Lung microvascular endothelial cell (primary cell): ENCODE data around the gene ZNF532. TPM values are rescaled to one million over a fixed set of nuclear protein-coding genes. Genes with fewer than 3 reads are reported as not detected.
A peak's percentile ranks its signal among the peaks of the same experiment; 100 is the strongest.

Source experiments
- DNase-seq, 2 donors: peaks; one replicate each; pipeline versions ENCODE4 v3.0.0 to v3.0.0-alpha.2; 2010; ENCODE audit warnings: low read depth in 2 of 2
- total RNA-seq: library from RNA; depleted of rRNA; stranded (reverse); fragments of >200 nt; gene quantifications from 2 replicates; pipeline ENCODE4 v1.2.1, GENCODE V29; 2014

ZNF532 gene
- total RNA-seq, 1 donor from 2014 or later: 42.7 TPM

DNA sequence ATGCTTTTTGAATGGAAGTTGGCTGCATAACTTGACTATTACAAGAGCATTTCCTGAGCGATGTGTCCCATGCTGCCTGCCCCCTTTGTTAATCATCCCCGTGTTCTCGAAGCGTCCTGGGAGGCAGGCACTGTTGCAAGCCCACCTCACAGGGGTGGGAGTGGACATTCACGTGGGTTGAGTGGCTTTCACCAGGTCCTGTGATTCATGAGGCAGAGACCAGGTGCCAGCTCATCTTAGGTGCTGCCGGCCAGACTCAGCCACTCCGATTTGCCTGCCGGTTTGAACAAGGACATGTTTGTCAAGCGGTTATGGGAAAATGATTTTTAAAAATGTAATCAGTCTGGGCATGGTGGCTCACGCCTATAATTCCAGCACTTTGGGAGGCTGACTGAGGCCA is 112.5 kb downstream of the ZNF532 start:
- peak; percentile 10 to 39 for DNase-seq

DNA sequence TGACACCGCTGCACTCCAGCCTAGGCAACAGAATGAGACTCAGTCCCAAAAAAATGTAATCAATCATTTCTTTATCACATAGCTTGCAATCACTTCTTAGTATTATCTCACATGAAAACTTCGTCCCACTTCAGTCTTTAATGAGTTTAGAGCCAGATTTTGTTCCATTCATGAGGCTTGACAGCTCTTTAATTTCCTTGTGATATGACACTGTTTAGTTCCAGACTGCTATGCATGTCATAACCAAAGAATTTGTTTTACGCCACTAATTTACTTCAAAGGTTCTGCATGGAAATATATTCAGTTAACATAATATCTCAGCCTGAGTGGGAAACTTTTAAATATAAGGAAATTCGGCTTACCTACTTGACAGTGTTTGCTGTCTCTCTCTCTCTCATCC is 113.1 kb downstream of the ZNF532 start:
- DNase-seq: no peak

DNA sequence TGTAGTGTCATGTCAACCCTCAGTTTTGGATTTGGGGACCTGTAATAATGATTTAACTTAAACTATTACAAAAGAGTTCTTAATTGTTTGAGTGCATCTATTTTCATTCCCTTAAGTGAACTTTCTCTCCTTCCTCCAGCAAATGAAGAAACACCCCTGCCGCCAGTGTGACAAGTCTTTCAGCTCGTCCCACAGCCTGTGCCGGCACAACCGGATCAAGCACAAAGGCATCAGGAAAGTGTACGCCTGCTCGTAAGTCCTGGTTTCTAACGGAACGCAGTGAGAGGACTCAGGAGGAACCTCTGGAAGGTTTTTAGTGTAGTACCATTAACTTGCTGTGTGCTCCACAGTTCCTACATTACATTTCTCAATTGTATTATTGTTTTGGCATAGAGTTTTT is 114.2 kb downstream of the ZNF532 start:
- DNase-seq: no peak

DNA sequence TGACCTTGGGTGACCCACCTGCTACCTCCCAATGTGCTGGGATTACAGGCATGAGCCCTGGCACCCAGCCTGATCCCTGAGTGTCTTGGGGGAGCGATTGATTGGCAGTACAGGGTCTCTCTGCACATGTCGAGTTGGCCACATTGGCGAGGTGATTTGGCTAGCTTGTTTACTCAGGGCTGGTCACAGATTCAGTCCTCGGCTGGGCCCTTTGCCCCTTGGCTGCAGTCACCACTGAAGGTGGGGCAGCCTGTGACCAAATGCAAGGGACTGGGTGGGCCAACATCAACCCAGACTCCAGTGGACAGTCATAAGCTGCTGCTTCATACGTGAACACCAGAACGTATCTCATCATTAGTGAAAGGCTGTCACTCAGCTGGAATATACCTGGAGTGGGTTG is 114.9 kb downstream of the ZNF532 start:
- DNase-seq: no peak

DNA sequence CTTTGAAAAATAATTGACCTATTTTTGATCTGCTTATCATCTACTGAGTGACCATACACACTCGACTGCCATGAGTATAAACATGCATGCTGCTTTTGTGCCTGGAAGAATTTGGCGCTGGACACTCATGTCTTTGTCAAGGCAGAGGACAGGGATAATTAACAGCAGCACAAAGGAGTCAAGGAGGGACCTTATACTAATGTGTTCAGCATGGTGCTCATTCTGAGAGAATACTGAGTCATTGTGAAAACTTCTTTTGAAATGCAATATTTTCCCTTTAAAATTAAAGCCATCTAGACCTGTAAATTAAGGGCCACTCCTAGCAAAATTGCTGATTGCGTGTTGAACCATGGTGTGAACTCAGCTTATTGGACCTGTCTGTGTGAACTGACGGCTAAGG is 116.3 kb downstream of the ZNF532 start:
- DNase-seq: no peak

DNA sequence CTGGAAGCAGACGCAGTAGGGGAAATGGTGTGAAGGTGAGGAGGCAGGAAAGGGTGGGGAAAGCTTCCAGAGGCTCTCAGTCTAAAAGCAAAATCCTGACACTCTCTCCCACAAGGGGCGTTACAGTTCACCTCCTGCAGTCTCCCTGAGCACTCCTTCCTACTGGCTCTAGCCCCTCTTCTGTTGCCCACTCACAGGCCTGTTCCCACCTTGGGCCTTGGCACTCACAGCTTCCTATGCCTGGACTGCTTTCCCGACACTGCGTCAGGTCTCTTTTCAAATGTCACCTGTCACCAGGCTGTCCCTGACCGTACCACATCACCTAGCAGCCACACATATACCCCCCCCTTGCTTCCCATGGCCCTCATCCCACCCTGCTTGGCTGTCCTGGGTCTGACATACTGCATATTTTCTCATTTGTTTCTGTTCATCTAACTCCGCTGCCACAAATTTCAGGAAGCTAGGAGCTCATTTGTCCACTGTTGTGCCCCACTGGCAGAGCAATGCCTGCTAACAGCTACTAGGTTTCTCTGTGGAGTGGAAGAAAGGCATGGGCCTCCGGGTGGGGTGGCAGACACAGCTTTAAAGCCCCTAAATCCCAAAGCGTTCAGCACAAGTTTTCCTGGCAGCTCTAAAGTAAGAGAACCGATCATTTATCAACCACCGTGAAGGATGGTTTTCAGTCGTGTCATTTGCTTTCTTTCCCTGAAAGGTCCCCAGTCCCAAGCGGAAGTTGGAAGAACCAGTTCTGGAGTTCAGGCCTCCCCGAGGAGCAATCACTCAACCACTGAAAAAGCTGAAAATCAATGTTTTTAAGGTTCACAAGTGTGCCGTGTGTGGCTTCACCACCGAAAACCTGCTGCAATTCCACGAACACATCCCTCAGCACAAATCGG is 118.8 kb downstream of the ZNF532 start:
- DNase-seq: no peak

DNA sequence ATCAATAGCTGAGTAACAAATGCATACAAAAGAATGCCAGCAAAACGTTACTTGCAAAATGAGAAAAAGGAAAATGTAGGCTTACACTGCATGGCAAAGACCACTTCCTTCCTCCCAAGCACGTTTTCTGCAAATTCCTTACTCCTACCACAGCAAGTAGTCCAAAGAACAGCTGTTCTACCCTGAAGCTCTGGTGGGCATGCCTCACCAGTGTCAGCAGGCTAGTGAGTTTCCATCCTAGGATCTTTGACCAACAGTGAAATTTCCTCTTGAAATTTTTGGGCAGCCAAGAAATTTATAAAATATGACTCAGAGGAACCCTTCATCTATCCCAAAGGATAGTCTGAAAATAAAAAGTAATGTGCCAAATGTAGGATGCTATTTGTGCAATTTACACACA is 123.9 kb downstream of the ZNF532 start:
- no peak for DNase-seq

DNA sequence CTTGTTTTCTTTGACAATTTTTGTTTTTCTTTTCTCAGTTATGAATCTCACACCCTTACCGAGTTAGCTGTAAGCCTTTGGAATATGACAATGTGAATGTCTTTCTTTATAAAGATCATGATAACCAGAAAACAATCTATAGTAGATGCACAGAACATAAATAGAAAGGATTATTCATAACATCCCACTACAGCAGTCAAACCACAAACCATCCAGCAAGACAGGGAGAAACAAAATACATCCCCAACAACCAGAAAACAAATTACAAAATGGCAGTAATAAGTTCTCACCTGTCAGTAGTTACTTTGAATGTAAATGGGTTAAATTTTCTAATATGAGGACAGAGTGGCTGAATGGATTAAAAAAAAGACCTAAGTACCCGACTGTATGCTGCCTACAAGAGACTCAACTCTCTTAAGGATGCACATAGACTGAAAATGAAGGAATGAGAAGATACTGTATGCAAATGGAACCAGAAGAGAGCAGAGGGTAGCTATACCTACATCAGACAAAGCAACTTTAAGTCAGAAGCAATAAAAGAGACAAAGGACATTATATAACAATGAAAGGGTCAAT is 124.6 kb downstream of the ZNF532 start:
- DNase-seq: no peak

- no peak for DNase-seq
Measured at GRCh38 chr18:58990720-58991119, 126.0 kb downstream of the ZNF532 start.

GRCh38 chr18:58991167-58991798 is 126.6 kb downstream of the ZNF532 start:
- DNase-seq: peak; percentile 42 to 74

- DNase-seq: peak; percentile 75 to 82
Measured at GRCh38 chr18:58992301-58993231, 127.9 kb downstream of the ZNF532 start.

DNA sequence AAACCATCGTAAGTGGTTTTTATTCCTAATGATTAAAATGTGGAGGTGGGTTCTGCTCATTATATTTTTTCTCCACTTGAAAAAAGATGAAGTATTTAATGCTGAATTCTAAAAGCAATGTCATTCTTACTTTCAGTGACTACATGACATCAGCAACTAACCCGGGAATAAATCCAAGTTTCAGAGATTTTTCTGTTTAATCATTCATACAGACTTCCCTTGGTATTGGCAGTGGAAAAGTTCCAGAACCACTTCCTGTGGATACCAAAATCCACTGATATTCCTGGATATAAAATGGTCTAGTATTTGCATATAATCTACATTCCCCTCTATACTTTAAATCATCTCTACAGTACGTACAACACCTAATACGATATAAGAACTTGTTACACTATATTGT is 128.6 kb downstream of the ZNF532 start:
- DNase-seq: peak; percentile 91 to 96

DNA sequence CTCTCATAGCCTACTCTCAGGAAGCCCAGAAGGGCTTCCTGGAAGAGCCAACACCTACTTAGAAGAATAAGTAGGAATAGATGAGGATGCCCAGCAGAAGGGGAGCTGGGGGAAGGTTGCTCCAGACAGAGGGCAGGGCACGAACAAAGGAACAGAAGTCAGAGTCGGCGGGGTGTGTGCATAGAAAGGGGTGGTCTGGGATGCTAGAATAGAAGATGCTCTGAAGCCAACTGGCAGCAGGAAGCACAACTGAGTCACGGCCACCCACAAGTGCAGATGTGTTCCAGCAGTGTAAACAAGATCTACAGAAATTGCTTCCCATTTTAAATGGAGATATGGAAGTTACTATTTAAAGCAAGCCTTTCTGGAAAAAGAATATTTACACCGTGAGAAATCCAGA is 131.0 kb downstream of the ZNF532 start:
- no peak for DNase-seq

GRCh38 chr18:58996131-58996641 is 131.5 kb downstream of the ZNF532 start:
- peak; percentile 99 for DNase-seq

DNA sequence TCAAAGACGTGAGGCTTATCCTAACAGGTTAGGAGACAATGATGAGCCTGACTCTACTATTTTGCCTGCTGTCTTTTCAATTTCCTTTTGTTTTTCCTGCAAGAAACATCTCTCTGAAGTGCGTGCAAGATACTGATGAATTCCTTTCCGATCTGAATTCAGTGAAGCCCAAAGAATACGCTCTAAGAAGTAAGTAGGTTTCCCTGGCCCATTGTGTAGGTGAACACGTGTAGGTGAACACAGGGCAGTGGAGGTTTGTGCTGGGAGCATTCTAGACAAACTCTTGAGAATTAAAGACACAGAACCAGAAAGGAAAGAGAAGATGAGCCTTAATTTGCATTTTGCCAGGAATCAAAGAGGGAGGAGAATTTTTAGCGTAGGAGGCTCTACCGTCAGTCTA is 132.0 kb downstream of the ZNF532 start:
- no peak for DNase-seq

DNA sequence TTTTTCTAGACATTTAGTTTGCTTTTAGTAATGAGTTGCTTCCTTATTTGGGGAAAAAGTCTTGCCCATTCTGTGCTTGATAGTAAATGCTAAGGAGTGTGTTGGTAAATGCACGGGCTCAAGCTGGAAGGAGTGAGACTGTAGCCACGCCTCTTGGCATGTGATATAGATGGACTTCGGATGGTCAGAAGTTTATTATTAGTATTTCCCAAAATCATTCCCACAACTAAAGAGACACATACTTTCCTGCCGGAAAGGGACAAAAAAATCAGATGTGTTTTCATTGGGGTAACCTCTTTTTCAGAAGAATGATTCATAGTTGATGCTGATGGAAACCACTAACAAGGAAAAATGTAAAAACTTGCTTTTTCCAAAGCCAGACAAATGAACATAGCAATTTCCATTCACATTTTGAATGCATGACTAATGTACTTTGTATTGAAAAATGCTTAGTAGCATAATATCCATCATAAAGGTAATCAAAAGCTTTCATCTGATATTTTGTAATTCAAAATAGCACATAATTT is 133.2 kb downstream of the ZNF532 start:
- DNase-seq: peak; percentile 95 to 96

DNA sequence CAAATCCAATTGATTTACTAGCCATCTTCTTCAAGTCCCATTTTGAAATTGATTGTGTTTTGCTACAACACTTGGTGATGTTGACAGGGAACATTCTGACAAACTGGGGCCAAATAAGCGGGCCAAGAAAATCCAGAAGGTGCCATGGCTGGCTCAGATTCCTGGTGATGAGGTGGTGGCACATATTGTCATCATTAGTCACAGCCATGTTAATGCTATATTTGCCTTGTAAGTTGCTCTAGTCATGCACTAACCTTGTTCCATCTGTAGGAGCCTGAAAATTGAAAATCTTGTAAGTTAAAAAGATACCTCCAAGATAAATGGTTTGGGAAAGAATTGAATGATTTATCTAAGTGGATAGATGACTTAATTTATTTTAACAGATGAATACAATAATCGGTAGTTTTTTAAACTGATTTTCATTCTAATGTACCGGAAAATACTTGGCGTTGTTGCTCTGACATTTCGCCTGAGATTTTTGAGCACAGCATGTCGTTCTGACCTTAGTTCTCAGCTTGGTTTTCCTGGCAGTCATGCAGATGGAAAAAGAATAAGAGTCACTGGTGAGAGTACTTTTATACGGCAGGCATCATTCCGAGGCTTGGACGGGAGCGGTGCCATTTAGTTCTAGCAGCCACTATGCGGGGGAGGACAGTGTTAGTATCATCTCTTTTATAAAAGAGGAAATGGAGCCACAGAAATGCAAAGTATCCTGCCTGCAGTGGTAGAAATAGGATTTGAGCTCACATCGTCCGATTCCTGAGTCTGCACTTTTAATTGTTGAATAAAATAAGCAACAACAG is 133.9 kb downstream of the ZNF532 start:
- peak; percentile 41 to 93 for DNase-seq

DNA sequence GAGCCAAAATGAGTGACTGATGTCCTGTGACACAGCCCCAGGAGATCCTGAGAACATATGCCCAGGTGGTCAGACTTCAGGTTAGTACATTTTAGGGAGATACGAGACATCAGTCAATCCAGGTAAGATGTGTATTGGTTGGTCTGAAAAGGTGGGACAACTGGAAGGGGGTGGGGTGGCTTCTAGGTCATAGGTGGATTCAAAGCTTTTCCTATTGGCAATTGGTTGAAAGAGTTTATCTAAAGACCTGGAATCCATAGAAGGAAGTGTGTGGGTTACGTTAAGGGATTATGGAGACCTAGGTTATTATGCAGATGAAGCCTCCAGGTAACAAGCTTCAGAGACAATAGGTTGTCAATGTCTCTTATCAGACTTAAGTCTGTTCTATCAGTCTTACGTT is 136.5 kb downstream of the ZNF532 start:
- DNase-seq: no peak

DNA sequence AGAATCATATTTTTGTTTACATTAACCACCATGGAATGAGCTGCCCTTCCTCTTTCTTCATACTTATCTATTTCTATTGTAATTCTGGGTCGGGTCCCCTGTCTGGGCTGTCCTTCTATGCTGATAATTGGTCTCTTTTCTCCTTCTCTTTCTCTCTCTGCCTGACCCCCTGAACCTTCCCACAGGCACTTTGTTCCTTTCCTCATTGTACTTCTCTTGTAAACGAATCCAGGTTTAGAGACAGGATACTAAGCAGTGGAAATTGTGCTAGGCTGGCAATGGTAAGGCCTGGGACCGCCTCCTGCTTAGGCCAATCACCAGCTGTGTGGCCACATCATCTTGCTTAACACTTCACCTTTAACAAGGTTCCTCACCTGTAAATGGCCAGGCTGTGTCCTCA is 137.0 kb downstream of the ZNF532 start:
- DNase-seq: no peak

DNA sequence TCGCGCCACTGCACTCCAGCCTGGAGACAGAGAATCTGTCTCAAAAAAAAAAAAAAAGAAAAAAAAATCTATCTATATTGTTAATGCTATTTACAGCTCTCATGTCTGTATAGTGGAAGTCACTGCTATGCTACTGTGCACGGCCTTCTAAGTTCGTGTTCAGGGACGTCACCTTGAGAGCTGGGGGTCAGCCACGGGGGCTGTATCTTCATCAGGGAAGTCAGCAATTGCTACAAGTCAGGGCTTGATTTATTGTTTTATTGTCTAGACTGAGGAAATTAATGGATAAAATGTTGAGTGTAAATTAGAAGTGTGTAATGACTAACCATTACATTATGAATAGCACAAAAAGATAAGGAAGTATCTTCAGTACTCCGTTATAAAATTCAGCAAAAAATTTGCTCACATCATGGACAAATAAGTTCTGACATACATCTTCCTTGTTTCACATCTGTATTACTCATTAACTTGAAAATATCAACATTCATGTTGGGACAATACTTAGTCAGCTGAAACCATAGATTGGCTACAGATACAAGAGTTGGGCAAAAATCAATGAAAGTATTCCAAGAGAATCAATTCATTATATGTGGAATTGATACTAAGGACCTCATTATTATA is 138.4 kb downstream of the ZNF532 start:
- no peak for DNase-seq
